ENCODE data around the gene DAAM1.
A peak's percentile ranks its signal among the peaks of the same experiment; 100 is the strongest.

The DAAM1 gene

GRCh38 chr14:59261334-59261733 is 72.9 kb downstream of the DAAM1 start:
- DNase-seq, result no peak

- no peak for DNase-seq
These were observed 74.4 kb downstream of the DAAM1 start for GRCh38 chr14:59262717-59263454.

GRCh38 chr14:59265808-59266207 is 77.3 kb downstream of the DAAM1 start:
- no peak for DNase-seq

GRCh38 chr14:59267046-59267445 is 78.6 kb downstream of the DAAM1 start:
- DNase-seq, result no peak

GRCh38 chr14:59268011-59268410 is 79.5 kb downstream of the DAAM1 start:
- no peak for DNase-seq

GRCh38 chr14:59268858-59269257 is 80.4 kb downstream of the DAAM1 start:
- DNase-seq, result no peak

- DNase-seq, result no peak
These were observed 81.0 kb downstream of the DAAM1 start for GRCh38 chr14:59269466-59269865.

- no peak for DNase-seq
These were observed 82.8 kb downstream of the DAAM1 start for GRCh38 chr14:59271256-59271655.

GRCh38 chr14:59271734-59272133 is 83.3 kb downstream of the DAAM1 start:
- no peak for DNase-seq

- DNase-seq, result no peak
These were observed 84.2 kb downstream of the DAAM1 start for GRCh38 chr14:59272633-59273032.

GRCh38 chr14:59273737-59274136 is 85.3 kb downstream of the DAAM1 start:
- no peak for DNase-seq

GRCh38 chr14:59274991-59275391 is 86.5 kb downstream of the DAAM1 start:
- DNase-seq, result no peak

GRCh38 chr14:59275668-59276067 is 87.2 kb downstream of the DAAM1 start:
- peak in 1 of 2 donors; percentile 50 for DNase-seq

GRCh38 chr14:59276235-59276634 is 87.8 kb downstream of the DAAM1 start:
- DNase-seq, result no peak

- DNase-seq, result no peak
These were observed 89.2 kb downstream of the DAAM1 start for GRCh38 chr14:59277659-59278058.

GRCh38 chr14:59278111-59278510 is 89.6 kb downstream of the DAAM1 start:
- no peak for DNase-seq

GRCh38 chr14:59280961-59281360 is 92.5 kb downstream of the DAAM1 start:
- no peak for DNase-seq

GRCh38 chr14:59281609-59282377 is 93.3 kb downstream of the DAAM1 start:
- DNase-seq, result no peak

GRCh38 chr14:59282378-59282765 is 93.9 kb downstream of the DAAM1 start:
- DNase-seq, result no peak

- no peak for DNase-seq
These were observed 94.9 kb downstream of the DAAM1 start for GRCh38 chr14:59283361-59283760.

- DNase-seq, result no peak
These were observed 95.6 kb downstream of the DAAM1 start for GRCh38 chr14:59284059-59284458.

GRCh38 chr14:59292028-59292427 is 103.6 kb downstream of the DAAM1 start:
- no peak for DNase-seq

GRCh38 chr14:59292921-59293534 is 104.6 kb downstream of the DAAM1 start:
- DNase-seq, result no peak
